Progenitor cell of endocrine pancreas (in vitro differentiated cells): Measurements from ENCODE around the gene PQBP1. TPM values are rescaled to one million over a fixed set of nuclear protein-coding genes. Genes with fewer than 3 reads are reported as not detected.

ENCODE experiments used
- DNase-seq: peaks from one replicate; pipeline ENCODE4 v3.0.0; 2021; ENCODE audit warnings: low spot score; ENCODE audit not compliant: unreplicated experiment
- H3K27ac Mint-ChIP-seq: 2 replicates; pipeline ENCODE4 v1.8.0; 2021; ENCODE audit warnings: mild to moderate bottlenecking, moderate library complexity, mixed read lengths
- H3K27me3 Mint-ChIP-seq: 2 replicates; pipeline ENCODE4 v1.8.0; 2021; ENCODE audit warnings: mixed read lengths
- H3K36me3 Mint-ChIP-seq: 2 replicates; pipeline ENCODE4 v1.8.0; 2022; ENCODE audit warnings: mixed read lengths; ENCODE audit not compliant: insufficient read depth
- H3K4me1 Mint-ChIP-seq: 2 replicates; pipeline ENCODE4 v1.8.0; 2021; ENCODE audit warnings: low read depth, mixed read lengths
- H3K4me3 Mint-ChIP-seq: 2 replicates; pipeline ENCODE4 v1.8.0; 2021; ENCODE audit warnings: low read depth, mild to moderate bottlenecking, moderate library complexity, mixed read lengths
- H3K9me3 Mint-ChIP-seq: 2 replicates; pipeline ENCODE4 v1.8.0; 2021; ENCODE audit warnings: low read depth, mixed read lengths
- CTCF ChIP-seq: fragments of 200-600 bp; sonication (generic); IDR thresholded peaks from one replicate; pipeline ENCODE4 v1.5.0; 2021; ENCODE audit warnings: antibody characterized with exemption, mild to moderate bottlenecking; ENCODE audit not compliant: unreplicated experiment
- total RNA-seq: library from RNA; stranded (reverse); gene quantifications from 2 replicates; pipeline ENCODE4 v1.2.1, GENCODE V29; 2021

The PQBP1 gene
- total RNA-seq, 1 donor from 2014 or later: 75.4 TPM

GRCh38 chrX:48903290-48903689 is 5.6 kb downstream of the PQBP1 start:
- Mint-ChIP-seq H3K4me1 (no peaks in the 10 kb centered on the region), H3K4me3 (no peak overlapping the region), H3K9me3 (no peaks in the 10 kb centered on the region), H3K27ac (no peak overlapping the region), H3K36me3 (peaks cover 6% of the 10 kb centered on the region), H3K27me3 (no peaks in the 10 kb centered on the region)
- no peak for TF ChIP-seq CTCF
- no peak for DNase-seq

- H3K4me3 Mint-ChIP-seq: no peak overlapping the region
- DNase-seq: no peak
- H3K27me3 Mint-ChIP-seq: no peaks in the 10 kb centered on the region
- H3K27ac Mint-ChIP-seq: no peak overlapping the region
- peaks cover 3% of the 10 kb centered on the region for H3K9me3 Mint-ChIP-seq
- peaks cover 6% of the 10 kb centered on the region for H3K36me3 Mint-ChIP-seq
- no peaks in the 10 kb centered on the region for H3K4me1 Mint-ChIP-seq
- TF ChIP-seq CTCF: no peak
These were observed 6.5 kb downstream of the PQBP1 start for GRCh38 chrX:48904180-48904579.

GRCh38 chrX:48904626-48905025 is 6.9 kb downstream of the PQBP1 start:
- Mint-ChIP-seq H3K36me3 (peaks cover 6% of the 10 kb centered on the region), H3K27me3 (no peaks in the 10 kb centered on the region)

GRCh38 chrX:48905090-48905790 is 7.5 kb downstream of the PQBP1 start:
- Mint-ChIP-seq H3K4me3 (no peak overlapping the region), H3K27ac (no peak overlapping the region), H3K27me3 (no peaks in the 10 kb centered on the region), H3K9me3 (peaks cover 3% of the 10 kb centered on the region), H3K4me1 (no peaks in the 10 kb centered on the region), H3K36me3 (peaks cover 6% of the 10 kb centered on the region)
- no peak for DNase-seq
- TF ChIP-seq CTCF: no peak

More at GRCh38 chrX:48904626-48905025, 6.9 kb downstream of the PQBP1 start:
- Mint-ChIP-seq H3K4me1 (no peaks in the 10 kb centered on the region), H3K27ac (no peak overlapping the region), H3K4me3 (no peak overlapping the region), H3K9me3 (peaks cover 3% of the 10 kb centered on the region)
- DNase-seq: no peak
- TF ChIP-seq CTCF: no peak

- H3K4me1 Mint-ChIP-seq: peaks cover 17% of the 10 kb centered on the region
- peaks cover 10% of the 10 kb centered on the region for H3K36me3 Mint-ChIP-seq
- no peak overlapping the region for H3K4me3 Mint-ChIP-seq
- TF ChIP-seq CTCF: no peak
- no peak for DNase-seq
- no peaks in the 10 kb centered on the region for H3K27me3 Mint-ChIP-seq
- H3K9me3 Mint-ChIP-seq: peaks cover 8% of the 10 kb centered on the region
- no peak overlapping the region for H3K27ac Mint-ChIP-seq
These were observed 10.9 kb downstream of the PQBP1 start for GRCh38 chrX:48908600-48908999.
